Neuronal stem cell (in vitro differentiated cells): ENCODE data around the gene SLC12A6.

Experiments used
- DNase-seq: peaks from one replicate; pipeline ENCODE4 v3.0.0-alpha.2; 2013; ENCODE audit warnings: low spot score
- H2AFZ ChIP-seq: one replicate; pipeline ENCODE4 v1.6.1; 2013; ENCODE audit warnings: mild to moderate bottlenecking, low read length, inconsistent platforms
- H2AK5ac ChIP-seq: 2 replicates; pipeline ENCODE4 v1.6.1; 2013; ENCODE audit warnings: low read depth, mild to moderate bottlenecking, inconsistent platforms, low read length, moderate library complexity, mixed read lengths
- H2BK120ac ChIP-seq: 2 replicates; pipeline ENCODE4 v1.6.1; 2013; ENCODE audit warnings: low read depth, mild to moderate bottlenecking, inconsistent platforms, low read length, moderate library complexity, mixed read lengths
- H2BK12ac ChIP-seq: one replicate; pipeline ENCODE4 v1.6.1; 2013; ENCODE audit warnings: low read length, inconsistent platforms
- H2BK15ac ChIP-seq: 2 replicates; pipeline ENCODE4 v1.6.1; 2013; ENCODE audit warnings: mild to moderate bottlenecking, low read length, inconsistent platforms, mixed read lengths
- H2BK5ac ChIP-seq: one replicate; pipeline ENCODE4 v1.6.1; 2013; ENCODE audit warnings: inconsistent platforms, mild to moderate bottlenecking, low read length, moderate library complexity
- H3K14ac ChIP-seq: one replicate; pipeline ENCODE4 v1.6.1; 2013; ENCODE audit warnings: low read length, inconsistent platforms
- H3K18ac ChIP-seq: 2 replicates; pipeline ENCODE4 v1.6.1; 2013; ENCODE audit warnings: low read length, inconsistent platforms
- H3K23ac ChIP-seq: 2 replicates; pipeline ENCODE4 v1.6.1; 2013; ENCODE audit warnings: low read depth, mild to moderate bottlenecking, mixed read lengths, low read length, inconsistent platforms; ENCODE audit not compliant: poor library complexity
- H3K27ac ChIP-seq: replicated peaks from 3 replicates; pipeline ENCODE4 v1.5.1; 2013; ENCODE audit warnings: low read length, inconsistent platforms
- H3K27me3 ChIP-seq, 3 experiments: 2 replicates each; pipeline ENCODE4 v1.6.1; 2013; ENCODE audit warnings: low read length in 3 of 3, mild to moderate bottlenecking in 2 of 3, inconsistent platforms in 1 of 3, low read depth in 1 of 3, mixed read lengths in 1 of 3, moderate library complexity in 1 of 3; ENCODE audit not compliant: control insufficient read depth in 3 of 3, insufficient read depth in 3 of 3
- H3K36me3 ChIP-seq, 2 donors: replicated peaks in 1 of 2; 2 replicates each; pipeline ENCODE4 v1.6.1; 2013; ENCODE audit warnings: low read length in 2 of 2; ENCODE audit not compliant: control insufficient read depth in 2 of 2, insufficient read depth in 2 of 2
- H3K4ac ChIP-seq: 2 replicates; pipeline ENCODE4 v1.6.1; 2013; ENCODE audit warnings: inconsistent platforms, mild to moderate bottlenecking, low read length, moderate library complexity
- H3K4me1 ChIP-seq, 2 donors: 1 replicate in 1 of 2; 2 replicates in 1 of 2; pipeline ENCODE4 v1.6.1; 2013; ENCODE audit warnings: low read length in 2 of 2, low read depth in 1 of 2; ENCODE audit not compliant: control insufficient read depth in 2 of 2, insufficient read depth in 1 of 2
- H3K4me2 ChIP-seq: one replicate; pipeline ENCODE4 v1.6.1; 2013; ENCODE audit warnings: mild to moderate bottlenecking, low read length, inconsistent platforms; ENCODE audit not compliant: insufficient read depth, poor library complexity, severe bottlenecking
- H3K4me3 ChIP-seq, 2 donors: 2 replicates each; pipeline ENCODE4 v1.5.1; 2013; ENCODE audit warnings: low read length in 2 of 2, mild to moderate bottlenecking in 2 of 2, inconsistent platforms in 1 of 2, moderate library complexity in 1 of 2
- H3K79me1 ChIP-seq: one replicate; pipeline ENCODE4 v1.6.1; 2013; ENCODE audit warnings: low read depth, mild to moderate bottlenecking, inconsistent platforms, low read length, moderate library complexity
- H3K9ac ChIP-seq: one replicate; pipeline ENCODE4 v1.6.1; 2013; ENCODE audit warnings: mild to moderate bottlenecking, low read depth, low read length, inconsistent platforms; ENCODE audit not compliant: poor library complexity
- H3K9me3 ChIP-seq, 2 donors: replicated peaks in 1 of 2; 2 replicates each; pipeline versions ENCODE3 to v1.6.1; 2013; ENCODE audit warnings: low read length in 2 of 2, mild to moderate bottlenecking in 2 of 2, inconsistent platforms in 1 of 2, low read depth in 1 of 2, mixed read lengths in 1 of 2, moderate library complexity in 1 of 2; ENCODE audit not compliant: control insufficient read depth in 2 of 2, insufficient read depth in 1 of 2
- H4K8ac ChIP-seq: one replicate; pipeline ENCODE4 v1.6.1; 2013; ENCODE audit warnings: low read depth, mild to moderate bottlenecking, inconsistent platforms, low read length, moderate library complexity
- H4K91ac ChIP-seq: one replicate; pipeline ENCODE4 v1.6.1; 2013; ENCODE audit warnings: low read length, low read depth, mild to moderate bottlenecking, inconsistent platforms; ENCODE audit not compliant: poor library complexity
- WGBS, 2 donors: extraction: QIAGEN DNeasy Blood & Tissue Kit; methylation state at CpG; one replicate each; pipeline ENCODE4 v1.1.7; 2013; ENCODE audit warnings: missing lambda C conversion rate in 2 of 2, mixed read lengths in 1 of 2; ENCODE audit not compliant: insufficient read length in 2 of 2, insufficient replicate concordance in 1 of 2; ENCODE audit errors: extremely low coverage in 2 of 2; 5-methylcytosine and 5-hydroxymethylcytosine counted together

The SLC12A6 gene

DNA sequence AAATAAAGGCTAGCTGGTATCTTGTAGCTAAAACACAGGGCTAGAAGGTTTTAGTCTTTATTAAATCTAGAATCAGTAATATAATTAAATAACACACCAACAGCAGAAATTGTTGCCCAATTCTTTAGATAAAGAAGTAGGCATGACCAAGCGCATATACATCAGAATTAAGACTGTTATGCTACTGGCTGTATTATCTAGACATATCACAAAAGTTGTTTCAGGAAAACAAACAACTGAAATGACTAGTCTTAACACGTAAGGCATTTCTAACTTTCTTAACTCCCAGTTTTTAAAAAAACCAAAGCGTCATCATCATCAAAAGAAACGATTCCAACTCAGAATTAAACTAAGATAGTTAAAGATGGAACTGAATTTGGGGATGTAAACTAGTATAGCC lies 57.4 kb downstream of the SLC12A6 start:
- no peak overlapping the region for H3K4ac ChIP-seq
- H3K9me3 ChIP-seq, result no peaks in the 10 kb centered on the region
- no peaks in the 10 kb centered on the region for H3K27me3 ChIP-seq
- H3K9ac ChIP-seq, result no peak overlapping the region
- no peaks in the 10 kb centered on the region for H3K79me1 ChIP-seq
- no peak overlapping the region for H3K4me2 ChIP-seq
- H3K18ac ChIP-seq, result no peak overlapping the region
- H3K4me3 ChIP-seq, result no peak overlapping the region
- DNase-seq, result no peak
- no peak overlapping the region for H2AK5ac ChIP-seq
- no peak overlapping the region for H2BK120ac ChIP-seq
- H4K8ac ChIP-seq, result no peak overlapping the region
- WGBS, 2 donors, result no CpG with 5 or more reads among the region's 4 CpGs
- H2BK15ac ChIP-seq, result no peak overlapping the region
- no peak overlapping the region for H2BK5ac ChIP-seq
- H3K14ac ChIP-seq, result no peak overlapping the region
- no peak overlapping the region for H2BK12ac ChIP-seq
- no peak overlapping the region for H2AFZ ChIP-seq
- H3K36me3 ChIP-seq, result no peaks in the 10 kb centered on the region
- no peak overlapping the region for H3K27ac ChIP-seq
- no peaks in the 10 kb centered on the region for H3K4me1 ChIP-seq
- no peak overlapping the region for H3K23ac ChIP-seq
- H4K91ac ChIP-seq, result no peak overlapping the region

DNA sequence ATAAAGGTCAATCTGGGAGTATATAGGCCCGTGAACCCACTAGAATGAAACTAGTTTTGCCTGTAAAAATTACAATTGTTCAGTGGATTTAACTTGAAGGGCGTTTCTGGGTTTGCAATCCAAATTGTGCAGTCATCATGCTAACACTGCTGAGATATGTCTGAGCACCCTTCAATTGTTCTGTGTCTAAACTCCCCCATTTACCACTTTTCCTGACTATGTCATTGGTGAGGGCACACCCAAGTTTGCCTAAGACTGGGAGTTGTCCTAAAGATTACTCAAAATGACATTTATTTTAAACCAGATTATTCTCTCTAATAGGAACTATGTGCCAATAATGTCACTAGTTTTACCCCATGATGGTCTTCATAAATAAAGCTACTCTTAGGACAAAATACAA lies 58.2 kb downstream of the SLC12A6 start:
- H2AK5ac ChIP-seq, result no peak overlapping the region
- H3K23ac ChIP-seq, result no peak overlapping the region
- no peak overlapping the region for H3K27ac ChIP-seq
- no peak overlapping the region for H2BK12ac ChIP-seq
- no peak overlapping the region for H3K4me3 ChIP-seq
- H3K18ac ChIP-seq, result no peak overlapping the region
- H3K4ac ChIP-seq, result no peak overlapping the region
- no peak overlapping the region for H2BK120ac ChIP-seq
- H3K9me3 ChIP-seq, result no peaks in the 10 kb centered on the region
- no peak overlapping the region for H2AFZ ChIP-seq
- H4K8ac ChIP-seq, result no peak overlapping the region
- H2BK5ac ChIP-seq, result no peak overlapping the region
- H3K9ac ChIP-seq, result no peak overlapping the region
- H3K14ac ChIP-seq, result no peak overlapping the region
- no CpG with 5 or more reads among the region's 2 CpGs for WGBS, 2 donors
- H3K27me3 ChIP-seq, result no peaks in the 10 kb centered on the region
- no peaks in the 10 kb centered on the region for H3K4me1 ChIP-seq
- no peaks in the 10 kb centered on the region for H3K79me1 ChIP-seq
- H4K91ac ChIP-seq, result no peak overlapping the region
- H3K4me2 ChIP-seq, result no peak overlapping the region
- no peak for DNase-seq
- H3K36me3 ChIP-seq, result no peaks in the 10 kb centered on the region
- no peak overlapping the region for H2BK15ac ChIP-seq

DNA sequence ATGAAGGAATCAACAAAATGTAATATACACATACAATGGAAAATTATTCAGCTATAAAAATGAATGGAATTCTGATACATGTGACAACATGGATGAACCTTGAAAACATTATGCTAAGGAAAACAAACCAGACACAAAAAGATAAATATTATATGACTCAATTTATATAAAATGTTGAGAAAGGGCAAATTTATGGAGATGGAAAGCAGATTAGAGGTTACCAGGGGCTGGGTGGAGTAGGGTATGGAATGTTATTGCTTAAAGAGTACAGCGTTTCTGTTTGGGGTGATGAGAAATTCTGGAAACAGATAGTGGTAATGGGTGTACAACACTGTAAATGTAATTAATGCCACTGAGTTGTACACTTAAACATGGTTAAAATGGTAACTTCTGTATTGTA lies 61.9 kb downstream of the SLC12A6 start:
- no peak overlapping the region for H3K4me3 ChIP-seq
- no peaks in the 10 kb centered on the region for H3K36me3 ChIP-seq
- H3K9me3 ChIP-seq, result no peaks in the 10 kb centered on the region
- no peak overlapping the region for H3K4me2 ChIP-seq
- no peak overlapping the region for H2AK5ac ChIP-seq
- H3K14ac ChIP-seq, result no peak overlapping the region
- H2AFZ ChIP-seq, result no peak overlapping the region
- H2BK12ac ChIP-seq, result no peak overlapping the region
- no peak overlapping the region for H2BK120ac ChIP-seq
- no peak for DNase-seq
- no peak overlapping the region for H4K91ac ChIP-seq
- no peaks in the 10 kb centered on the region for H3K79me1 ChIP-seq
- H3K23ac ChIP-seq, result no peak overlapping the region
- H3K4me1 ChIP-seq, result no peaks in the 10 kb centered on the region
- H2BK5ac ChIP-seq, result no peak overlapping the region
- H3K27ac ChIP-seq, result no peak overlapping the region
- WGBS, 2 donors, result no CpG with 5 or more reads among the region's 1 CpG
- no peak overlapping the region for H4K8ac ChIP-seq
- no peak overlapping the region for H3K9ac ChIP-seq
- H3K18ac ChIP-seq, result no peak overlapping the region
- H2BK15ac ChIP-seq, result no peak overlapping the region
- no peak overlapping the region for H3K4ac ChIP-seq
- no peaks in the 10 kb centered on the region for H3K27me3 ChIP-seq

DNA sequence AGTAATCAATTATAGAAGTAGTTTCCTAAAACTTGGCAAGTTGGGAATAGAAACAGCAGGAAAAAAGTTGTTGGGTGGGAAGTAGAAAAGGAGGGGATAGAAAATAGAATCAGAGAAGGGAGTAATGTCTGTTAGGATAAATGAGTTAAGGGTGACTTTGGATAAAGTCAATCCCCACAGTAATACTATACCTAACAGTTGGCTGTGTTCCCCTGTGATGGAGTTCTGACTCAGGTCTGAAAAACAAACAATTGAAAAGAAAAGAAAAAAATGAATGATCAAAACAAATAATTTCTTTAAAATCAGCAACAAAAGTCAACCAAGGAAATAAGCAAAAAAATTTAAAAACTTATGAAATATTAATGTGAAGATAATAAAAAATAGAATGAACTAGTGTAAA lies 62.4 kb downstream of the SLC12A6 start:
- DNase-seq, result no peak
- no peaks in the 10 kb centered on the region for H3K27me3 ChIP-seq
- no peak overlapping the region for H2BK5ac ChIP-seq
- H3K27ac ChIP-seq, result no peak overlapping the region
- no peak overlapping the region for H2BK120ac ChIP-seq
- H3K14ac ChIP-seq, result no peak overlapping the region
- no peak overlapping the region for H3K23ac ChIP-seq
- no peaks in the 10 kb centered on the region for H3K4me1 ChIP-seq
- no peak overlapping the region for H4K91ac ChIP-seq
- H3K79me1 ChIP-seq, result no peaks in the 10 kb centered on the region
- H2AK5ac ChIP-seq, result no peak overlapping the region
- no peak overlapping the region for H2BK15ac ChIP-seq
- no peak overlapping the region for H2AFZ ChIP-seq
- no peak overlapping the region for H4K8ac ChIP-seq
- H3K18ac ChIP-seq, result no peak overlapping the region
- H3K4me3 ChIP-seq, result no peak overlapping the region
- H3K4ac ChIP-seq, result no peak overlapping the region
- no peak overlapping the region for H2BK12ac ChIP-seq
- H3K9ac ChIP-seq, result no peak overlapping the region
- no peak overlapping the region for H3K4me2 ChIP-seq
- no peaks in the 10 kb centered on the region for H3K36me3 ChIP-seq
- H3K9me3 ChIP-seq, result no peaks in the 10 kb centered on the region
